Neural progenitor cell (in vitro differentiated cells): ENCODE data around the gene SEMA4A. TPM values are rescaled to one million over a fixed set of nuclear protein-coding genes. Genes with fewer than 3 reads are reported as not detected.

Source experiments
- DNase-seq: peaks from one replicate; pipeline ENCODE4 v3.0.0-alpha.2; 2016; ENCODE audit warnings: low spot score
- H2AFZ ChIP-seq: fragments of 200-600 bp; sonication (generic); replicated peaks from 2 replicates; pipeline ENCODE4 v1.6.1; 2016; ENCODE audit warnings: antibody characterized with exemption
- H3F3A ChIP-seq: fragments of 200-600 bp; sonication (generic); 2 replicates; pipeline ENCODE4 v1.6.1; 2016; ENCODE audit warnings: antibody characterized with exemption, low read depth
- H3K27ac ChIP-seq: fragments of 200-600 bp; sonication (generic); 2 replicates; pipeline ENCODE4 v1.5.1; 2016; ENCODE audit warnings: mild to moderate bottlenecking
- H3K27me3 ChIP-seq: fragments of 200-600 bp; sonication (generic); 2 replicates; pipeline ENCODE4 v1.6.1; 2016; ENCODE audit warnings: mild to moderate bottlenecking, moderate library complexity
- H3K36me3 ChIP-seq: fragments of 200-600 bp; sonication (generic); 2 replicates; pipeline ENCODE4 v1.5.1; 2016
- H3K4me1 ChIP-seq: fragments of 200-600 bp; sonication (generic); 2 replicates; pipeline ENCODE4 v1.6.1; 2016; ENCODE audit warnings: mixed run types
- H3K4me2 ChIP-seq: fragments of 200-600 bp; sonication (generic); 2 replicates; pipeline ENCODE4 v1.6.1; 2016
- H3K4me3 ChIP-seq: fragments of 200-600 bp; sonication (generic); 2 replicates; pipeline ENCODE4 v1.5.1; 2016
- H3K79me2 ChIP-seq: fragments of 200-600 bp; sonication (generic); 2 replicates; pipeline ENCODE4 v1.6.1; 2016; ENCODE audit warnings: low read depth
- H3K9ac ChIP-seq: fragments of 200-600 bp; sonication (generic); 2 replicates; pipeline ENCODE4 v1.6.1; 2016
- H3K9me3 ChIP-seq: fragments of 200-600 bp; sonication (generic); 2 replicates; pipeline ENCODE4 v1.5.1; 2016; ENCODE audit warnings: low read depth
- H4K20me1 ChIP-seq: fragments of 200-600 bp; sonication (generic); 2 replicates; pipeline ENCODE4 v1.6.1; 2016; ENCODE audit warnings: low read depth
- H3K27ac Mint-ChIP-seq: 3 replicates; pipeline ENCODE4 v1.8.0; 2021; ENCODE audit warnings: mixed read lengths
- H3K27me3 Mint-ChIP-seq: 2 replicates; pipeline ENCODE4 v1.8.0; 2022; ENCODE audit warnings: low read depth, mild to moderate bottlenecking, inconsistent platforms, moderate library complexity, mixed read lengths; ENCODE audit not compliant: insufficient read depth
- H3K36me3 Mint-ChIP-seq: 3 replicates; pipeline ENCODE4 v1.8.0; 2021; ENCODE audit warnings: mixed read lengths
- H3K4me1 Mint-ChIP-seq: 3 replicates; pipeline ENCODE4 v1.8.0; 2021; ENCODE audit warnings: mixed read lengths
- H3K4me3 Mint-ChIP-seq: 3 replicates; pipeline ENCODE4 v1.8.0; 2021; ENCODE audit warnings: mild to moderate bottlenecking, moderate library complexity, mixed read lengths
- H3K9me3 Mint-ChIP-seq: 3 replicates; pipeline ENCODE4 v1.8.0; 2020; ENCODE audit warnings: mixed read lengths
- CTCF ChIP-seq: fragments of 200-600 bp; sonication (generic); IDR thresholded peaks from 2 replicates; pipeline ENCODE4 v1.5.1; 2017; ENCODE audit warnings: antibody characterized with exemption, mild to moderate bottlenecking
- EZH2 ChIP-seq: fragments of 200-600 bp; sonication (generic); IDR thresholded peaks from 2 replicates; pipeline ENCODE4 v1.6.1; 2017; ENCODE audit warnings: antibody characterized with exemption, mild to moderate bottlenecking, moderate library complexity
- EZH2phosphoT487 ChIP-seq: fragments of 200-600 bp; sonication (generic); IDR thresholded peaks from 2 replicates; pipeline ENCODE4 v1.6.1; 2017; ENCODE audit warnings: antibody characterized with exemption
- total RNA-seq: library from RNA; depleted of rRNA; stranded (reverse); fragments of >200 nt; gene quantifications from 2 replicates; pipeline ENCODE4 v1.2.3, GENCODE V29; 2015; ENCODE audit warnings: low replicate concordance

Gene SEMA4A
- total RNA-seq, 1 donor from 2014 or later, result 0.69 TPM

GRCh38 chr1:156144742-156145141 is 8.6 kb upstream of the SEMA4A start:
- Histone ChIP-seq H3K27ac (no peak overlapping the region), H3K27me3 (no peaks in the 10 kb centered on the region), H3K4me1 (peaks cover 26% of the 10 kb centered on the region), H2AFZ (no peak overlapping the region), H3K79me2 (no peaks in the 10 kb centered on the region), H3K36me3 (no peaks in the 10 kb centered on the region), H4K20me1 (peaks cover 6% of the 10 kb centered on the region), H3K4me2 (no peak overlapping the region), H3K9ac (no peak overlapping the region), H3F3A (peaks cover 28% of the 10 kb centered on the region), H3K9me3 (no peaks in the 10 kb centered on the region), H3K4me3 (no peak overlapping the region)
- Mint-ChIP-seq H3K36me3 (no peaks in the 10 kb centered on the region), H3K4me1 (peaks cover 38% of the 10 kb centered on the region), H3K9me3 (no peaks in the 10 kb centered on the region), H3K4me3 (no peak overlapping the region), H3K27me3 (peaks cover 6% of the 10 kb centered on the region), H3K27ac (no peak overlapping the region)
- TF ChIP-seq CTCF (no peak), EZH2phosphoT487 (no peak), EZH2 (no peak)
- no peak for DNase-seq

GRCh38 chr1:156145650-156146019 is 7.8 kb upstream of the SEMA4A start:
- H3K27ac Mint-ChIP-seq, result no peak overlapping the region
- H2AFZ ChIP-seq, result no peak overlapping the region
- H3K4me3 Mint-ChIP-seq, result no peak overlapping the region
- H3K9me3 Mint-ChIP-seq, result no peaks in the 10 kb centered on the region
- H3K9me3 ChIP-seq, result no peaks in the 10 kb centered on the region
- H3K9ac ChIP-seq, result no peak overlapping the region
- no peaks in the 10 kb centered on the region for H3K36me3 Mint-ChIP-seq
- H3K36me3 ChIP-seq, result no peaks in the 10 kb centered on the region
- peaks cover 42% of the 10 kb centered on the region for H3K4me1 Mint-ChIP-seq
- DNase-seq, result no peak
- H3K4me3 ChIP-seq, result no peak overlapping the region
- H3K4me1 ChIP-seq, result peaks cover 35% of the 10 kb centered on the region
- peaks cover 28% of the 10 kb centered on the region for H3F3A ChIP-seq
- TF ChIP-seq EZH2phosphoT487 (no peak), EZH2 (no peak), CTCF (no peak)
- no peak overlapping the region for H3K4me2 ChIP-seq
- H3K27ac ChIP-seq, result no peak overlapping the region
- no peaks in the 10 kb centered on the region for H3K27me3 ChIP-seq
- H4K20me1 ChIP-seq, result peaks cover 3% of the 10 kb centered on the region
- H3K27me3 Mint-ChIP-seq, result peaks cover 11% of the 10 kb centered on the region
- H3K79me2 ChIP-seq, result no peaks in the 10 kb centered on the region

- Mint-ChIP-seq H3K9me3 (no peaks in the 10 kb centered on the region), H3K36me3 (no peaks in the 10 kb centered on the region), H3K27ac (peak overlapping the region; percentile 54), H3K4me3 (peak overlapping the region; percentile 74), H3K27me3 (peaks cover 11% of the 10 kb centered on the region), H3K4me1 (peaks cover 43% of the 10 kb centered on the region)
- Histone ChIP-seq H3K27me3 (peaks cover 6% of the 10 kb centered on the region), H3K9me3 (no peaks in the 10 kb centered on the region), H2AFZ (peak overlapping the region; percentile 53), H3K9ac (no peak overlapping the region), H4K20me1 (no peaks in the 10 kb centered on the region), H3K36me3 (no peaks in the 10 kb centered on the region), H3F3A (peaks cover 23% of the 10 kb centered on the region), H3K4me3 (peak overlapping the region; percentile 22), H3K79me2 (no peaks in the 10 kb centered on the region), H3K4me1 (peaks cover 40% of the 10 kb centered on the region), H3K27ac (no peak overlapping the region), H3K4me2 (peak overlapping the region; percentile 67)
- TF ChIP-seq EZH2phosphoT487 (no peak), CTCF (peak; percentile 66)
- peak; percentile 68 for DNase-seq
Measured at GRCh38 chr1:156146020-156146768, 7.2 kb upstream of the SEMA4A start.
